DMS 273 treated with DMSO at 0.1 percent for 48 hours (cell line): ENCODE measurements around the gene DCDC2B.

ENCODE experiments used
- DNase-seq: peaks from one replicate; lab custom pipeline; 2025; lab: John Stamatoyannopoulos, UW

The DCDC2B gene

GRCh38 chr1:32223683-32224082 lies 14.8 kb downstream of the DCDC2B start:
- no peak for DNase-seq

GRCh38 chr1:32224285-32224684 lies 15.4 kb downstream of the DCDC2B start:
- no peak for DNase-seq

- DNase-seq: no peak
Measured at GRCh38 chr1:32228771-32229170, 19.9 kb downstream of the DCDC2B start.

GRCh38 chr1:32231843-32232432 lies 23.0 kb downstream of the DCDC2B start:
- no peak for DNase-seq

- DNase-seq: no peak
Measured at GRCh38 chr1:32232558-32233304, 23.8 kb downstream of the DCDC2B start.

GRCh38 chr1:32234792-32235191 lies 25.9 kb downstream of the DCDC2B start:
- DNase-seq: no peak

GRCh38 chr1:32239337-32239736 lies 30.4 kb downstream of the DCDC2B start:
- DNase-seq: no peak

- DNase-seq: no peak
Measured at GRCh38 chr1:32239790-32240139, 30.9 kb downstream of the DCDC2B start.

- no peak for DNase-seq
Measured at GRCh38 chr1:32240140-32240951, 31.5 kb downstream of the DCDC2B start.

- DNase-seq: peak; percentile 59
Measured at GRCh38 chr1:32241001-32241763, 32.3 kb downstream of the DCDC2B start.

GRCh38 chr1:32242341-32242851 lies 33.5 kb downstream of the DCDC2B start:
- no peak for DNase-seq

GRCh38 chr1:32246888-32247273 lies 38.0 kb downstream of the DCDC2B start, which contains the start of gene FAM167B:
TSS of gene FAM167B (plus strand) at chr1:32247222. CDS start at chr1:32247422, 200 bp downstream.
- DNase-seq: no peak

- no peak for DNase-seq
Measured at GRCh38 chr1:32247452-32247851, 38.6 kb downstream of the DCDC2B start.

GRCh38 chr1:32247983-32248889 lies 39.3 kb downstream of the DCDC2B start:
- peak; percentile 73 for DNase-seq

- DNase-seq: no peak
Measured at GRCh38 chr1:32249831-32250525, 41.1 kb downstream of the DCDC2B start.

GRCh38 chr1:32250893-32251716 lies 42.2 kb downstream of the DCDC2B start, which contains the start of gene LCK:
TSS of gene LCK (plus strand) at chr1:32251265. CDS start at chr1:32274330, 23,065 bp downstream.
- no peak for DNase-seq

- DNase-seq: no peak
Measured at GRCh38 chr1:32255072-32256071, 46.5 kb downstream of the DCDC2B start.
